Activated CD8-positive, alpha-beta memory T cell treated with anti-CD3 and anti-CD28 coated beads, Interleukin-2, amount 50 U/mL, for 24 hours (primary cell): ENCODE data around the gene ANKRD55.
"Not testable (repeated sequence)": the region's sequence is repeated elsewhere in the genome, so short reads cannot be mapped to it uniquely, and the experiment has no call there.

ENCODE experiments used
- DNase-seq: peaks from one replicate; pipeline ENCODE4 v3.0.0-alpha.2; 2020; ENCODE audit errors: extremely low read depth

Gene ANKRD55

GRCh38 chr5:56102889-56103288, 130.2 kb downstream of the ANKRD55 start:
- no peak for DNase-seq

- DNase-seq = not testable (repeated sequence)
These were observed 130.9 kb downstream of the ANKRD55 start for GRCh38 chr5:56102207-56102606.

- DNase-seq = no peak
These were observed 131.9 kb downstream of the ANKRD55 start for GRCh38 chr5:56101180-56101579.

- no peak for DNase-seq
These were observed 132.5 kb downstream of the ANKRD55 start for GRCh38 chr5:56100439-56101176.

GRCh38 chr5:56099346-56099745, 133.8 kb downstream of the ANKRD55 start:
- DNase-seq = no peak

GRCh38 chr5:56097055-56097454, 136.1 kb downstream of the ANKRD55 start:
- DNase-seq = no peak

GRCh38 chr5:56095579-56096102, 137.5 kb downstream of the ANKRD55 start:
- no peak for DNase-seq

- no peak for DNase-seq
These were observed 138.4 kb downstream of the ANKRD55 start for GRCh38 chr5:56094579-56095361.

- DNase-seq = no peak
These were observed 139.2 kb downstream of the ANKRD55 start for GRCh38 chr5:56093970-56094369.

GRCh38 chr5:56092115-56092514, 141.0 kb downstream of the ANKRD55 start:
- no peak for DNase-seq

GRCh38 chr5:56091664-56092063, 141.5 kb downstream of the ANKRD55 start:
- no peak for DNase-seq

GRCh38 chr5:56090793-56091460, 142.2 kb downstream of the ANKRD55 start:
- DNase-seq = no peak

GRCh38 chr5:56088967-56089829, 143.9 kb downstream of the ANKRD55 start:
- DNase-seq = no peak

GRCh38 chr5:56088431-56088949, 144.6 kb downstream of the ANKRD55 start:
- DNase-seq = no peak

GRCh38 chr5:56085193-56085592, 147.9 kb downstream of the ANKRD55 start:
- DNase-seq = no peak

GRCh38 chr5:56083286-56083854, 149.8 kb downstream of the ANKRD55 start:
- no peak for DNase-seq

- DNase-seq = not testable (repeated sequence)
These were observed 152.0 kb downstream of the ANKRD55 start for GRCh38 chr5:56081053-56081642.

GRCh38 chr5:56080375-56081052, 152.6 kb downstream of the ANKRD55 start:
- DNase-seq = no peak

- not testable (repeated sequence) for DNase-seq
These were observed 154.0 kb downstream of the ANKRD55 start for GRCh38 chr5:56079157-56079500.
